GM18868 (cell line): Measurements from ENCODE around the gene KRT74.

Experiments
- ATAC-seq: cut with Tn5 transposase; IDR thresholded peaks from one replicate; pipeline ENCODE4 v1.9.1; 2021; ENCODE audit warnings: mild to moderate bottlenecking, moderate library complexity; ENCODE audit not compliant: unreplicated experiment

The KRT74 gene

DNA sequence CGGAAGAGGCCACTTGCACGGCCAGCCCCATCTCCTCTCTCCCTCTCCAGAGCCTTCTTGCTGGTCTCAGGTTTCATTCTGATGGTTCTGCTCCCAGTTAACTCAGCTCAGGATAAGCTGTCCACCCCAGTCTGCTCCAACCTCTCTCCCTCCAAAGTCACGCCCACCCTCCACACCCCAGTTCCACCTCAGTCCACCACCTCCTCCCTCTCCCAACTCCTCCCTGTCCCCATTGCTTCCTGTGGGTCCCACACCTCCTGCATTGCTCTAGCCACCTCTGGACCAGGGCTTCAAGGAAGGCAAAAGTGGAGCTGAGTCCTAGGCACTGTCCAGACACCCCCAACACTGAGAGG, 33.8 kb downstream of the KRT74 start:
- no peak for ATAC-seq

- ATAC-seq: no peak
Measured at GRCh38 chr12:52539083-52539820, 34.4 kb downstream of the KRT74 start.

DNA sequence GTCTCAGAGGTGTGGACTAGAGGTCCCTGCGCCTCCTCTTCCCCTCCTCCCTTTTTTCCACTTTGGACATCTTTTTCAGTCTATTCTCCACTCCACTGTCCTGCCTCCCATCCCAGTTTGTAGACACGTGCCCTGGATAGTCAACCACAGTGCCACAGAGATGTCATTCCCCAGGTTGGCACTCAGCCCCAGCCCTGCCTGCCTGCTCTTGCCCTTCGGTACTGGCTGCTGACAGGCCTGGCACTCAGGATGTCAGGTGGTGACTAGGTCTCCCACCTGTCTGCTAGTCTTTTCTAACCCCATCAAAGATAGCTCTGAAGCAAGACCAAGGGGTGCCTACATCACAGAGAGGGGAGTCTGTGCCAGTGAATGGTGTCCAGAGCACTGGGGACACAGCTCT, 36.5 kb downstream of the KRT74 start:
- no peak for ATAC-seq

DNA sequence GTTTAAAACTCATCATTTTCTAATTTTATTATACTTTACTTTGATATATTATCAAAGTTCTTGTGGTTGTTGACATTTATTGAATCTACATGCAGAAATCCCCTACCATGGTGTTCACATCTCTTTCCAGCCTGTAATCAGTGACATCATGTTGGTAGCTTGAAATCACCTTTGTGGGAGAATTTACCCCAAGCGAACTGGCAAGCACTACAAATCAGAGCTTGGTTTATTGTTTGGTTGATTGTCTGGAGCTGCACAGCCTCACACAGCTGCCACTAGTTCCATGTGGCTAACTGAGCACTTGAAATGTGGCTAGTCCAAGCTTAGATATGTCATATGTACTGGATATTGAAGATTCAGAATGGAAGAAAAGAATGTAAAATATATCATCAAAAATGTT, 38.1 kb downstream of the KRT74 start:
- ATAC-seq: no peak

DNA sequence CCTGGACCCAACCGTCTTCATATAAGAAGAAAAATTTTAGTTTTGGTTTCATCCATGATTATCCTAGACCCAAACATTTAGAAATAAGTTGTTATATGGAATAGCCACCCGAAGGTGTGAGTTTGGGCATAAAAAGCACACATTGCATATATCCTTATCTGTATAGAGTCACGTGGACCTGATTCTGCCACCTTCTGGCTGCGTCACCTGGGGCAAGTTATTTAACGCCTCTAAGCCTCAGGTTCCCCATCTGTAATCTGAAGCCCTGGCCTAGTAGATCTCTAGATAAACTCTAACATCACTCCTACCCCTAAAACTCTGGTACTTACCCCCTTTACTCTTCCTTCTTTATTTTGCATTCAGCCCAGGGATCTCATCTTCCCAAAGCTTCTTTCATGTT, 39.2 kb downstream of the KRT74 start:
- no peak for ATAC-seq

GRCh38 chr12:52533686-52534470, 39.8 kb downstream of the KRT74 start:
- no peak for ATAC-seq

- ATAC-seq: no peak
Measured at GRCh38 chr12:52532636-52533035, 41.0 kb downstream of the KRT74 start.

- ATAC-seq: no peak
Measured at GRCh38 chr12:52531566-52532300, 41.9 kb downstream of the KRT74 start.

DNA sequence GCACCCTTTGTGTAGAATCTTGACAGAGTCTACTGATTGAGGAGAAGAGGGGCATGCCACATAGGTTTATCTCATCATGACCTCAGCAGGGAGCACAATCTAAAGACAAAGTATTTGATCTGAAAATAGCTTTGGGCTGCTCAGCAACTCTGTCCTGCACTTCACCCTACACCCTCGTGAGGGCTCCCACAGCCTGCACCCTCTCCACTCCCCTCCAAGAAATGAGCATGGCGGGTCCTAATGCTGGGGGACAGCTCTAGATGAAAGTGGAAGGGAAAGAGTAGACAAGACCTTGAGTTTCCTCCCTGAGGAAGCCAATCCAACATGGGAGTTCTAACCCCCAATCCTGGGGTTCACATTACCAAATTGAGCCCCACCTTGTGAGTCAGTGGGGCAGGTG, 42.7 kb downstream of the KRT74 start:
- no peak for ATAC-seq

- ATAC-seq: no peak
Measured at GRCh38 chr12:52530366-52530765, 43.3 kb downstream of the KRT74 start.

GRCh38 chr12:52529846-52530245, 43.8 kb downstream of the KRT74 start:
- ATAC-seq: no peak

GRCh38 chr12:52529417-52529816, 44.2 kb downstream of the KRT74 start:
- ATAC-seq: no peak

DNA sequence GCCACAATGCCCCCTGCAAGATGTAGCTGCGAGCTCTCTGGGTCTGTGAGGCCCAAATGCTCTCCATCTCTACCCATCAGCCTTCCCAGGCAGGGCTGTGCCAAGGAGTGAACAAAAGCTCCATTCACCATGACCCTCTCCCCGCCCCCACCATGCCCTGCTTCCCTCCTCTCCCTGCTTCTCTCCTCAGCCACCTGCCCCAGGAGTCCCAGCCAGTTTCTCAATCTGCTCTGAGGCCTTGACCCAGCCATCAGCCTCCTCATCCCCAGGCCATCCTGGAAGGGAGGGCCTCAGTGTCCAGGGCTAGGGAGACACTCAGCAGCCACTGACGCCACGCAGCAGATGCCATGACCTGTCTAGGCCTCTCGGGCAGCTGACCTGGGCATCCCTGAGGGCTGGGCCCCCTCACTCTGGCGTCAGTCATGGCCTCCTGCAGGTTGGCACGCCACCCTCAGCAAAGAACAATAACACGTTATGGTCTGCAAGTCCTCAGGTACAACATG, 45.0 kb downstream of the KRT74 start:
- no peak for ATAC-seq

DNA sequence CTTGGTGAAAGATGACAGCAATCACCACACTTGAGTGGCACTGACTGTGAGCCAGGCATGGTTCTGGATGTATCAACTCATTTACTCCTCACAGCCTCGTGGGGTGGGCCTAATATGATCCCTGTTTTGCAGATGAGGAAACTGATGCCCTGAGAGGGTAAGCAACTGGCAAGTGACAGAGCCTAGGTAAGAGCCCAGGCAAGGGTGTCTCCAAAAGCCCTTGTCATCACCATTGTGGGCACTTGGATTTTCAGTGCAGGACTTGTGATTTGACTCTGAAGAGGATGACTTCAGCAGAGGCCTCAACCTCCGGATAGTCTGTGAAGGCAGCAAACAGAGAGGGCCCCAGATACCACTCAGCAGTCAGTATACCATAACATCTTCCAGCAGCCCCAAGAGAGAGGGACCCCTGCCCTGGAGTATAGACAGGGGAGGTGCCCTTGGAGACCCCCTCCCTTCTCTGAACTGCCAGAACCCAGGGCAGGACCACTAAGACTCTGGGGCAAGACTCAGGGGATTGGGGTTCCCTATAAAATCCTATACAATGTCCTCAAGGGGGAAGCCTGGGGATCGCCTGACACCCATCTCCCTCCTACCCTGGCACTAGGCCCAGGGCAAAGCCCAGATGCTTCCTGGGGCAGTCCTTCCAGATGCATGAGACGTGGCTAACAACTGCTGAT, 46.4 kb downstream of the KRT74 start:
- ATAC-seq: no peak

DNA sequence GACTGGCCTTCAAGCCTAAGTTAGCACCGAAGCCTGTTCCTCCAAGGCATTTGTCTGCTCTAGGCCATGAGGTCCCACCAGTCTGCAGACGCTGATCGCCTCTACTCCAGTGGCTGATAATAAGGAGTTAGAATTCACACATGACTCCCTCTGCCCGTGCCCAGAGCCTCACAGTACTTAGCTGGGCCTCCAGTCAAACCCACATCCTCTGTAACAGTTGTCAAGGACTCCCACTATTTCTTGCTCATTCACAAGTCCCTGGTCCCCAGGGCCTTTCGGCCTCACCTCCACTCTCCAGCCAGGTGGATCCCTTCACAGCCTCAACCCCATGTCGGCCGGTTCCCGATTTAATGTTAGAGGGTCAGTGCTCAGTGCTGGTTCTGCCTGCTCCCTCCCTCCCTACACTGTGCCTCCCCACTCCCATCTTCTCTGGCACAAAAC, 47.1 kb downstream of the KRT74 start:
- ATAC-seq: no peak

GRCh38 chr12:52525661-52526499, 47.8 kb downstream of the KRT74 start:
- ATAC-seq: no peak

- no peak for ATAC-seq
Measured at GRCh38 chr12:52524898-52525591, 48.6 kb downstream of the KRT74 start.

DNA sequence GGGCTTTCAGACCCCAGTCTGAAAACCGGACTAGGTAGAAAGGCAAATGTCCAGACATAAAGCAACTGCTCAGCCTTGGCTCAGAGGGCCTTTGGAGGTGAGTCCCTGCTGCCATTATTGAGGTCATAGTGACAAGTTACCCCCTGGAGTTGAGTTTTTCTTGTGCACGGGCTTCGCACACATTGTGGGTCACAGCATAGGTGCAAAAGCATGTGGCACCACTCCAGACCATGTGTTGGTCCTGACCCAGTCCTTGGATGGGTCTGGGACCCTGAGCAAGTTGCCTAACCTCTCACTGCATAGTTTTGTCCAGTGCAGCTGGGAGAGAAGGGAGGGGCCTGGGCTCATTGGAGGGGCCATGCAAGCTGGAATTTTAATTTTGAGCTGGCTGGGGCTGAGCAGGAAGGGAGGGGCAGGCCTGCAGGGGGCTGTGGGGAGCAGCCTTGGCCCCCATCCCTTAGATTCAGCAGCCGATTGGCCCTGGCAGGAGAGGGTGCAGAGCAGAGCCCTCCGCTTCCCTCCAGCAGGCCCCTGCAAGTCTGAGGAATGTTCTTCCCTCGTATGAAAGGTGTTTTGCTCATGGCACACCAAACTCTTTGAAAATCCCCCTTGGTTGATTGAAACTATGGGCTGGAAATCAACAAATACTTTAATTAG, 49.3 kb downstream of the KRT74 start:
- ATAC-seq: no peak

GRCh38 chr12:52523824-52524223, 49.8 kb downstream of the KRT74 start:
- ATAC-seq: no peak
